ENCODE data around the gene UBR3.

GRCh38 chr2:169978402-169979017 lies 151.3 kb downstream of the UBR3 start:
- no peak for TF ChIP-seq EGR1 (IDR thresholded peaks at IDR 0.05)
- TF ChIP-seq TCF12 (IDR thresholded peaks at IDR 0.05; ENCODE audit: low read depth) = no peak
- no peak for TF ChIP-seq TAF1 (IDR thresholded peaks at IDR 0.05; ENCODE audit: low read depth)
